Tibial nerve (tissue), 4 donors: ENCODE data around the gene RNF138.

Experiments used
- EP300 ChIP-seq, 2 donors: sonication (generic); formaldehyde crosslinking; IDR thresholded peaks; one replicate each; pipeline ENCODE4 v1.6.1; 2017; ENCODE audit warnings: antibody characterized with exemption in 2 of 2, mild to moderate bottlenecking in 1 of 2
- POLR2A ChIP-seq, 2 donors: fragments of 450-650 bp; IDR thresholded peaks; one replicate each; pipeline ENCODE4 v1.6.1; 2017; ENCODE audit warnings: antibody characterized with exemption in 2 of 2, mild to moderate bottlenecking in 2 of 2, moderate library complexity in 2 of 2
- TF ChIP-seq, protein P1 (sequence below), 5 experiments: fragments of 200-600 bp in 3 of 5; fragments of 450-650 bp in 2 of 5; sonication (generic) in 3 of 5; IDR thresholded peaks; one replicate each; pipeline ENCODE4 v1.5.1; 2016 to 2019; ENCODE audit warnings: antibody characterized with exemption in 5 of 5, mild to moderate bottlenecking in 3 of 5, moderate library complexity in 2 of 5

GRCh38 chr18:32095900-32096229 is 4.2 kb downstream of the RNF138 start:
- TF ChIP-seq POLR2A (IDR thresholded peaks at IDR 0.05) = no peak
- TF ChIP-seq, protein P1, sequence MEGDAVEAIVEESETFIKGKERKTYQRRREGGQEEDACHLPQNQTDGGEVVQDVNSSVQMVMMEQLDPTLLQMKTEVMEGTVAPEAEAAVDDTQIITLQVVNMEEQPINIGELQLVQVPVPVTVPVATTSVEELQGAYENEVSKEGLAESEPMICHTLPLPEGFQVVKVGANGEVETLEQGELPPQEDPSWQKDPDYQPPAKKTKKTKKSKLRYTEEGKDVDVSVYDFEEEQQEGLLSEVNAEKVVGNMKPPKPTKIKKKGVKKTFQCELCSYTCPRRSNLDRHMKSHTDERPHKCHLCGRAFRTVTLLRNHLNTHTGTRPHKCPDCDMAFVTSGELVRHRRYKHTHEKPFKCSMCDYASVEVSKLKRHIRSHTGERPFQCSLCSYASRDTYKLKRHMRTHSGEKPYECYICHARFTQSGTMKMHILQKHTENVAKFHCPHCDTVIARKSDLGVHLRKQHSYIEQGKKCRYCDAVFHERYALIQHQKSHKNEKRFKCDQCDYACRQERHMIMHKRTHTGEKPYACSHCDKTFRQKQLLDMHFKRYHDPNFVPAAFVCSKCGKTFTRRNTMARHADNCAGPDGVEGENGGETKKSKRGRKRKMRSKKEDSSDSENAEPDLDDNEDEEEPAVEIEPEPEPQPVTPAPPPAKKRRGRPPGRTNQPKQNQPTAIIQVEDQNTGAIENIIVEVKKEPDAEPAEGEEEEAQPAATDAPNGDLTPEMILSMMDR (IDR thresholded peaks at IDR 0.05) = no peak
- no peak for TF ChIP-seq EP300 (IDR thresholded peaks at IDR 0.05)
